Neural crest cell (in vitro differentiated cells): Measurements from ENCODE around the gene PLRG1. TPM values are rescaled to one million over a fixed set of nuclear protein-coding genes. Genes with fewer than 3 reads are reported as not detected.

Experiments used
- DNase-seq: peaks from one replicate; pipeline ENCODE4 v3.0.0; 2021; ENCODE audit warnings: low read depth, mixed read lengths, low spot score
- H3K27ac Mint-ChIP-seq: one replicate; pipeline ENCODE4 v1.8.0; 2021; ENCODE audit warnings: mild to moderate bottlenecking, mixed read lengths; ENCODE audit not compliant: unreplicated experiment
- H3K27me3 Mint-ChIP-seq: 2 replicates; pipeline ENCODE4 v1.8.0; 2021; ENCODE audit warnings: low read depth, mild to moderate bottlenecking, mixed read lengths
- H3K36me3 Mint-ChIP-seq: 2 replicates; pipeline ENCODE4 v1.8.0; 2021; ENCODE audit warnings: low read depth, mild to moderate bottlenecking, mixed read lengths
- H3K4me1 Mint-ChIP-seq: 2 replicates; pipeline ENCODE4 v1.8.0; 2021; ENCODE audit warnings: mixed read lengths
- H3K4me3 Mint-ChIP-seq: one replicate; pipeline ENCODE4 v1.8.0; 2021; ENCODE audit warnings: mild to moderate bottlenecking, mixed read lengths
- H3K9me3 Mint-ChIP-seq: 2 replicates; pipeline ENCODE4 v1.8.0; 2021; ENCODE audit warnings: mixed read lengths
- CTCF ChIP-seq: fragments of 200-600 bp; sonication (generic); conservative IDR thresholded peaks from 2 replicates; pipeline ENCODE4 v1.5.0; 2021; ENCODE audit warnings: antibody characterized with exemption, mild to moderate bottlenecking
- total RNA-seq: library from RNA; stranded (reverse); gene quantifications from 2 replicates; pipeline ENCODE4 v1.2.1, GENCODE V29; 2021

Gene PLRG1
- total RNA-seq, 1 donor from 2014 or later, result 93.3 TPM

GRCh38 chr4:154492288-154492687 lies 57.9 kb downstream of the PLRG1 start:
- peaks cover 86% of the 10 kb centered on the region for H3K27me3 Mint-ChIP-seq
- TF ChIP-seq CTCF, result no peak
- DNase-seq, result no peak
- H3K4me3 Mint-ChIP-seq, result peak overlapping the region; percentile 84
- no peaks in the 10 kb centered on the region for H3K36me3 Mint-ChIP-seq
- H3K9me3 Mint-ChIP-seq, result no peaks in the 10 kb centered on the region
- peaks cover 15% of the 10 kb centered on the region for H3K4me1 Mint-ChIP-seq
- H3K27ac Mint-ChIP-seq, result no peak overlapping the region

- peaks cover 80% of the 10 kb centered on the region for H3K27me3 Mint-ChIP-seq
- H3K4me1 Mint-ChIP-seq, result peaks cover 15% of the 10 kb centered on the region
- peak within 1 kb of the TSS; percentile 84 for H3K4me3 Mint-ChIP-seq
- no peaks in the 10 kb centered on the region for H3K9me3 Mint-ChIP-seq
- no peak for TF ChIP-seq CTCF
- H3K27ac Mint-ChIP-seq, result no peak within 1 kb of the TSS
- peak; percentile 28 for DNase-seq
- no peaks in the 10 kb centered on the region for H3K36me3 Mint-ChIP-seq
These were observed 58.6 kb downstream of the PLRG1 start, which contains the start of gene DCHS2 for GRCh38 chr4:154491341-154492271. Gene DCHS2, minus strand, starts transcription at chr4:154491799. Its CDS starts 444 bp downstream, at chr4:154491355.

- H3K27me3 Mint-ChIP-seq, result peaks cover 73% of the 10 kb centered on the region
- H3K4me1 Mint-ChIP-seq, result peaks cover 15% of the 10 kb centered on the region
- H3K36me3 Mint-ChIP-seq, result no peaks in the 10 kb centered on the region
- DNase-seq, result peak; percentile 28
- H3K9me3 Mint-ChIP-seq, result no peaks in the 10 kb centered on the region
- no peak overlapping the region for H3K27ac Mint-ChIP-seq
- TF ChIP-seq CTCF, result no peak
- H3K4me3 Mint-ChIP-seq, result peak overlapping the region; percentile 84
These were observed 59.4 kb downstream of the PLRG1 start for GRCh38 chr4:154490583-154491340.

GRCh38 chr4:154490234-154490582 lies 60.0 kb downstream of the PLRG1 start:
- peaks cover 70% of the 10 kb centered on the region for H3K27me3 Mint-ChIP-seq
- peaks cover 15% of the 10 kb centered on the region for H3K4me1 Mint-ChIP-seq
- H3K9me3 Mint-ChIP-seq, result no peaks in the 10 kb centered on the region
- peak overlapping the region; percentile 84 for H3K4me3 Mint-ChIP-seq
- H3K27ac Mint-ChIP-seq, result no peak overlapping the region
- DNase-seq, result no peak
- no peaks in the 10 kb centered on the region for H3K36me3 Mint-ChIP-seq
- TF ChIP-seq CTCF, result no peak

- DNase-seq, result no peak
- Mint-ChIP-seq H3K27me3 (peaks cover 66% of the 10 kb centered on the region), H3K4me1 (peaks cover 15% of the 10 kb centered on the region), H3K36me3 (no peaks in the 10 kb centered on the region), H3K9me3 (no peaks in the 10 kb centered on the region), H3K4me3 (no peak overlapping the region), H3K27ac (no peak overlapping the region)
- TF ChIP-seq CTCF, result no peak
These were observed 60.5 kb downstream of the PLRG1 start for GRCh38 chr4:154489558-154490233.
